K562 (cell line): ENCODE measurements around the gene SGPP1. TPM values are rescaled to one million over a fixed set of nuclear protein-coding genes. Genes with fewer than 3 reads are reported as not detected.
A peak's percentile ranks its signal among the peaks of the same experiment; 100 is the strongest.

Experiments used
- BCL6 ChIP-seq: fragments of 250-450 bp; sonication (Bioruptor Pico); IDR thresholded peaks from 2 replicates; pipeline ENCODE4 v1.4.0; 2020
- CAMTA2 ChIP-seq: fragments of 250-450 bp; sonication (Bioruptor Pico); conservative IDR thresholded peaks from 2 replicates; pipeline ENCODE4 v1.5.1; 2022
- CBX3 ChIP-seq, 2 experiments: IDR thresholded peaks; 1 replicate in 1 of 2; 2 replicates in 1 of 2; pipeline ENCODE4 v1.6.1; 2012; ENCODE audit warnings: inconsistent platforms in 2 of 2, low read length in 2 of 2, borderline replicate concordance in 1 of 2, control low read depth in 1 of 2
- CXXC5 ChIP-seq: fragments of 250-450 bp; sonication (Bioruptor Pico); IDR thresholded peaks from 2 replicates; pipeline ENCODE4 v1.8.0; 2022; ENCODE audit warnings: inconsistent platforms, mild to moderate bottlenecking, moderate library complexity
- GTF2E2 ChIP-seq: fragments of 200-800 bp; sonication (Bioruptor generic); IDR thresholded peaks from 2 replicates; pipeline ENCODE4 v1.6.1; 2016; ENCODE audit warnings: missing genetic modification characterization, missing compliant biosample characterization
- KLF16 ChIP-seq: IDR thresholded peaks from 2 replicates; pipeline ENCODE4 v1.6.1; 2016; ENCODE audit warnings: antibody characterized with exemption
- LCOR ChIP-seq: sonication (generic); formaldehyde crosslinking; IDR thresholded peaks from 2 replicates; pipeline ENCODE4 v1.8.0; 2022; ENCODE audit warnings: mild to moderate bottlenecking, missing genetic modification reagents
- MBD1 ChIP-seq: fragments of 250-450 bp; sonication (Bioruptor Pico); IDR thresholded peaks from 2 replicates; pipeline ENCODE4 v1.8.0; 2022; ENCODE audit warnings: inconsistent platforms
- NFRKB ChIP-seq: fragments of 450-650 bp; IDR thresholded peaks from 2 replicates; pipeline ENCODE4 v1.6.1; 2016; ENCODE audit warnings: low read depth
- NUFIP1 ChIP-seq: fragments of 450-650 bp; IDR thresholded peaks from 2 replicates; pipeline ENCODE4 v1.6.1; 2018; ENCODE audit not compliant: partially characterized antibody
- PML ChIP-seq: IDR thresholded peaks from 2 replicates; pipeline ENCODE4 v1.6.1; 2012; ENCODE audit warnings: low read length, inconsistent platforms
- SMC3 ChIP-seq: conservative IDR thresholded peaks from 2 replicates; pipeline ENCODE4 v1.6.1; 2011; ENCODE audit warnings: low read depth, low read length, improper control_type of control experiment; ENCODE audit not compliant: insufficient read depth
- SNRNP70 ChIP-seq: fragments of 200-400 bp; formaldehyde crosslinking; optimal IDR thresholded peaks from 2 replicates; pipeline ENCODE3; 2017; ENCODE audit warnings: low read depth, low read length
- SRSF9 ChIP-seq: fragments of 200-400 bp; formaldehyde crosslinking; IDR thresholded peaks from 2 replicates; pipeline ENCODE4 v1.6.1; 2017; ENCODE audit warnings: low read depth, low read length, borderline replicate concordance
- ZFX ChIP-seq: sonication (generic); formaldehyde crosslinking; IDR thresholded peaks from 2 replicates; pipeline ENCODE4 v1.8.0; 2022; ENCODE audit warnings: mild to moderate bottlenecking, missing genetic modification reagents, moderate library complexity
- ZKSCAN8 ChIP-seq: fragments of 200-800 bp; sonication (Bioruptor generic); IDR thresholded peaks from 2 replicates; pipeline ENCODE4 v1.6.1; 2016; ENCODE audit warnings: missing genetic modification characterization, missing compliant biosample characterization
- ZNF324 ChIP-seq: fragments of 250-450 bp; sonication (Bioruptor Pico); IDR thresholded peaks from 2 replicates; pipeline ENCODE4 v1.4.0; 2020; ENCODE audit warnings: mild to moderate bottlenecking
- ZNF398 ChIP-seq: fragments of 250-450 bp; sonication (Bioruptor Pico); IDR thresholded peaks from 2 replicates; pipeline ENCODE4 v1.8.0; 2021; ENCODE audit warnings: moderate library complexity, mild to moderate bottlenecking, inconsistent platforms
- ZNF436 ChIP-seq: fragments of 250-450, 450-650 bp; sonication (Bioruptor Pico); formaldehyde crosslinking; IDR thresholded peaks from 2 replicates; pipeline ENCODE4 v1.7.0; 2020; ENCODE audit warnings: mild to moderate bottlenecking
- ZNF518B ChIP-seq: fragments of 250-450 bp; sonication (Bioruptor Pico); IDR thresholded peaks from 2 replicates; pipeline ENCODE4 v1.5.0; 2021; ENCODE audit warnings: mild to moderate bottlenecking, moderate library complexity
- polyA plus RNA-seq, 8 experiments: library from polyadenylated mRNA; depleted of rRNA in 4 of 8; stranded (reverse) in 5 of 8; unstranded in 3 of 8; fragments of >200 nt; fragmentation: Nextera tagmentation in 2 of 8; fragmentation: Illumina TruSeq in 1 of 8; extraction: Ambion mirVana in 2 of 8; extraction: Trizol in 1 of 8; gene quantifications; 2 replicates each; pipeline versions ENCODE4 v1.2.1 to v1.2.3, GENCODE V29; 2011 to 2014; ENCODE audit warnings: inconsistent platforms in 1 of 8, missing spikeins in 1 of 8
- total RNA-seq, 7 experiments: library from RNA; depleted of rRNA in 6 of 7; stranded (reverse); fragments of >200 nt in 6 of 7; fragmentation: Illumina TruSeq in 2 of 7; extraction: Trizol in 2 of 7; gene quantifications; 2 replicates each; pipeline versions ENCODE4 v1.2.1 to v1.2.3, GENCODE V29; 2011 to 2021; ENCODE audit warnings: low replicate concordance in 1 of 7

SGPP1 gene
- total and polyA plus RNA-seq, 9 of the 15 experiments (the other 6 are each of a cell fraction or from before 2014, with no cell fraction given), result 2.2 to 7.3 (median 5.6) TPM

GRCh38 chr14:63727736-63728728 is at the start of gene SGPP1 (continued):
- TF ChIP-seq SMC3, result peak; percentile 24; the same call in 1 of the 2 replicates
- TF ChIP-seq ZNF436 (CRISPR knock-in tag), result no peak
- no peak for TF ChIP-seq CAMTA2 (CRISPR knock-in tag)
- TF ChIP-seq ZNF518B, result no peak
- TF ChIP-seq CBX3 (IDR thresholded peaks at IDR 0.05; ENCODE audit: borderline replicate concordance in 1 of 2, low read length in 2 of 2), result no peak
- 0 out of 2 replicates have a peak, but pooled peaks have one; percentile 20 for TF ChIP-seq LCOR (CRISPR knock-in tag)
- peak; percentile 41; the same call in 1 of the 2 replicates for TF ChIP-seq CXXC5 (CRISPR knock-in tag)
- no peak for TF ChIP-seq NUFIP1
- TF ChIP-seq ZNF398 (CRISPR knock-in tag), result no peak
- TF ChIP-seq MBD1 (CRISPR knock-in tag), result 0 out of 2 replicates have a peak, but pooled peaks have one; percentile 62
- no peak for TF ChIP-seq ZKSCAN8 (CRISPR knock-in tag)
- no peak for TF ChIP-seq GTF2E2 (tag)
- no peak for TF ChIP-seq PML
- no peak for TF ChIP-seq BCL6
- TF ChIP-seq KLF16, result no peak
- no peak for TF ChIP-seq SNRNP70
- no peak for TF ChIP-seq SRSF9
- no peak for TF ChIP-seq ZNF324 (CRISPR knock-in tag)
- TF ChIP-seq NFRKB, result no peak
- peak; percentile 68 for TF ChIP-seq ZFX (CRISPR knock-in tag)
